GM04503 (cell line): ENCODE results near the gene CLIP3.
A peak's percentile ranks its signal among the peaks of the same experiment; 100 is the strongest.
"Not testable (repeated sequence)": the region's sequence is repeated elsewhere in the genome, so short reads cannot be mapped to it uniquely, and the experiment has no call there.

Experiments
- DNase-seq: peaks from one replicate; pipeline ENCODE4 v3.0.0-alpha.2; 2012; ENCODE audit warnings: low read depth

The CLIP3 gene

DNA sequence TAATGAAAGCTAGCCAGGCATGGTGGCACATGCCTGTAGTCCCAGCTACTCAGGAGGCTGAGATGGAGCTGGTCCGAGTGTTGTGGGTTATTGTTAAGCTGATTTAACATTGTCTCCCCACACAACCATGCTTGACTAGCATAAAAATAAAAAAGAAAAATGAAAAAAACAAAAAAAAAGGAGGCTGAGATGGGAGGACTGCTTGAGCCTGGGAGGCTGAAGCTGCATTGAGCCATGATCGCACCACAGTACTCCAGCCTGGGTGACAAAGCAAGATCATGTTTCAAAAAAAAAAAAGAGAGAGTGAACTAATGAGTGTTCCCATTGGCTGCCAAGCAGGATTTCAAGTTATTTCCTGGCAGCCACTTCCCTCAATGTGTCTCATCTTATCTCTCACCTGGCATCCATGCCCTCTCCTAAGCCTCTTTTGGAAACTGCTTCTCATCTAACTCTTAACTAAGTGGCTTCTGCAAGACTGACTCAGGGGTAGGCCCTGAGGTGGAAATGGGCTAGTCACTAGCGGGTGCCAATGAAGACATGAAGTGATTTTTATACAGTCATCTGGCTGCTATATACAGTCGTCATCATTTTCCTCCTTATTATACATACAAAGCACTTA, 16.5 kb upstream of the CLIP3 start:
- no peak for DNase-seq

- DNase-seq: no peak
Measured at GRCh38 chr19:36047835-36048234, 15.2 kb upstream of the CLIP3 start.

GRCh38 chr19:36046443-36047050, 13.9 kb upstream of the CLIP3 start:
- DNase-seq: no peak

GRCh38 chr19:36043952-36044351, 11.3 kb upstream of the CLIP3 start:
- DNase-seq: no peak

DNA sequence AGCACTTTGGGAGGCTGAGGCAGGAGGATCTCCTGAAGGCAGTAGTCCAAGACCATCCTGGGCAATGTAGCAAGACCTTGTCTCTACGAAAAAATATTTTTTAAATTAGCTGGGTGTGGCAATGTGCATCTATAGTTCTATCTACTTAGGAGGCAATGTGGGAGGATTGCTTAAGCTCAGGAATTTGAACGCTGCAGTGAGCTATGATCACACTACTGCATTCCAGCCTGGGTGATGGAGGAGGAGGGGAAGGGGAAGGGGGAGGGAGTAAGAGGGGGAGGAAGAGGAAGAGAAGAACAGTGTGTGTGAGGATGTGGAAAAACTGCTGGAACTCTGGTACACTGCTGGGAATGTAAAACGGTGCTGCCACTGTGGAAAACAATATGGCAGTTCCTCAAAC, 9.2 kb upstream of the CLIP3 start:
- peak; percentile 81 for DNase-seq

DNA sequence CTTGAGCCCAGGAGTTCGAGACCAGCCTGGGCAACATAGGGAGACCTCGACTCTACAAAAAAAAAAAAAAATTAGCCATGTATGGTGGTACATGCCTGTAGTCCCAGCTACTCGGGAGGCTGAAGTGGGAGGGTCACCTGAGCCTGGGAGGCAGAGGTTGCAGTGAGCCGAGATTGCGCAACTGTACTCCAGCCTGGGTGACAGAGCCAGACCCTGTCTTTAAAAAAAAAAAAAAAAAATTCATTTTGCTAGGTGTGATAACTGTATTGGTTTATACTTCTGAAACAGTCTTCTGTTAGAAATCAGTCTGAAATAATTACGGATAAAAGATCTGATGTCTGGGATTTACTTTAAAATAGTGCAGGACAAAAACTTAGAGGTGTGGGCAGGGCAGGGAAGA, 8.4 kb upstream of the CLIP3 start:
- DNase-seq: not testable (repeated sequence)

GRCh38 chr19:36040495-36040894, 7.8 kb upstream of the CLIP3 start:
- DNase-seq: no peak

DNA sequence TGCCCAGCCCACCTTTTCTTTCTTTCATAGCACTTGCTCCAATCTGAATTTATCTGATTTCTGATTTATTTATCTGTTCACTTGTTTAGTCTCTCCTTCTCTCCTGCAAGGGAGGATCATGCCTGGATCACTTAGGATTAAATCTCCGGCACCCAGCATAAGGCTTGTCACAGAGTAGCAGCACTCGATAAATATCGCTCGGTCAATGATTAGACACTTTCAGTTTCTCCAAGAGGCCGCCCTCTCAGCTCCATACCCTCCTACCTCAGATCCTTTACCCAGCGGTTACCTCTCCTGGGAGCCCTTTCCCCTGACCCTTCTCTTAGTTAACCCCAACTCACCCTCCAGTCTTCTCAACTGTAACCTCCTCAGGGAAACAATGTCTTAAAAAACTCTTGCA, 1.4 kb downstream of the CLIP3 start:
- no peak for DNase-seq

GRCh38 chr19:36030264-36031148, 2.2 kb downstream of the CLIP3 start:
- no peak for DNase-seq

GRCh38 chr19:36028313-36029041, 4.2 kb downstream of the CLIP3 start:
- no peak for DNase-seq

GRCh38 chr19:36027696-36028095, 5.0 kb downstream of the CLIP3 start:
- DNase-seq: no peak

GRCh38 chr19:36026091-36026876, 6.4 kb downstream of the CLIP3 start:
- no peak for DNase-seq

DNA sequence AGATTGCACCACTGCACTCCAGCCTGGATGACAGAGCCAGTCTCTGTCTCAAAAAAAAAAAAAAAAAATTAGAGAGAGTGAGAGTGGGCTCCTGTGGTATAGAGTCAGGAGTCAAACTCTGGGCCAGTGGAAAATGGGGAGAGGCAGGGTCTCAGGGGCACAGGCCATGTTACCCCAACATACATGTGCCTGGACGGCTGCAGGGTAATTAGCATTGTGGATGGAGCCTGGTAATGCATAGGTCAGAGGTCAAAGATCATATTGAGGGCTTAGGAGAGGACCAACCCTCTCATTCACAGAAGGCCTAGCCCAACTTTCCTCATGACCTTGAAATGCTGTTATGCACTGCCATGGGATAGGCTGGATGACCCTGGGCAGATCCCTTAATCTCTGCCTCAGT, 7.1 kb downstream of the CLIP3 start:
- no peak for DNase-seq

- DNase-seq: no peak
Measured at GRCh38 chr19:36023432-36023831, 9.2 kb downstream of the CLIP3 start.

GRCh38 chr19:36019061-36019670, 13.5 kb downstream of the CLIP3 start:
- DNase-seq: no peak

DNA sequence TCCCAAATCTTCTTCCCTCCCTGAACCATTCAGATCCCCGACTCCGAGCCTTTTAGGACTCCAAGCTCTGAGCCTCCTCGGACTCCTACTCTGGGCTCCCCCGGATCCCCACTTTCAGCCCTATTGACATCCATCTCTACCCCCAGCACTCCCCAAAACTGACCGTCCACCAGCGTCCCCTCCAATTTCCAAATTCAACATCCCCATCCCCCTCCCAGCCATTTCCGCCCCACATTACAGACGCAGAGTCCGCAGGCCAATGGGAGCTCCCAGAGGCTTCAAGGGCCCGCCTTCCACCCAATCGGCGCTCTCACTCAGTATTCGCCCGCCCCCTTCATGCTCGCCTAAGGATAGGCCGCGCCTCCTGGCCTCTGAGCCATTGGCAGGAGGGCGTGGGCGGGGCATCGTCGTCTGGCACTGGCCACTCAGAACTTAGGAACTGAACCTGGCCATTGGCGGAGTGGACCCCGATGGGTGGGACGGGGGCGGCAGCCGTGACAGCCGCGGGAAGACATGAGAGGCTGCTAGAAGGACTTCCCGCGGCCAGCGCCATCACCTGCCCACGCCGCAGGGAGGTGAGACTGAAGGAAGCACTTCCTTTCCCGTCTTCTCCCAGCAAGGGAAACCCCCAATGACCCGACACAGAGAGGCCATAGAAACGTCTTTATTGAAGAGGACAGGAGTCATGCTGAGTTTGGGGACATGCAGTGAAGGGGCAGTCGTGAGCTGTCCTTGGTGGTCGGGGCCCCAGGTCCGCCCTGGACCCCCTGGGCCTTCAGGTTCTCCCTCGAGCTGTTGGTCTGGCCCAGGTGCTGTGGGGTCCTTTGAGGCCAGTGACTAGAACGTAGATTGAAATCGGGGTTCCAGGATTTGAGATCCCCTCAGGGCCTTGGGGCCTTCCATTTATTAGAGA, 18.4 kb downstream of the CLIP3 start, which contains the start of gene ALKBH6:
ALKBH6 (minus strand) TSS at position 202 of the 913 bp plus-strand sequence. CDS start 816 bp downstream, outside the sequence.
- DNase-seq: peak; percentile 84

DNA sequence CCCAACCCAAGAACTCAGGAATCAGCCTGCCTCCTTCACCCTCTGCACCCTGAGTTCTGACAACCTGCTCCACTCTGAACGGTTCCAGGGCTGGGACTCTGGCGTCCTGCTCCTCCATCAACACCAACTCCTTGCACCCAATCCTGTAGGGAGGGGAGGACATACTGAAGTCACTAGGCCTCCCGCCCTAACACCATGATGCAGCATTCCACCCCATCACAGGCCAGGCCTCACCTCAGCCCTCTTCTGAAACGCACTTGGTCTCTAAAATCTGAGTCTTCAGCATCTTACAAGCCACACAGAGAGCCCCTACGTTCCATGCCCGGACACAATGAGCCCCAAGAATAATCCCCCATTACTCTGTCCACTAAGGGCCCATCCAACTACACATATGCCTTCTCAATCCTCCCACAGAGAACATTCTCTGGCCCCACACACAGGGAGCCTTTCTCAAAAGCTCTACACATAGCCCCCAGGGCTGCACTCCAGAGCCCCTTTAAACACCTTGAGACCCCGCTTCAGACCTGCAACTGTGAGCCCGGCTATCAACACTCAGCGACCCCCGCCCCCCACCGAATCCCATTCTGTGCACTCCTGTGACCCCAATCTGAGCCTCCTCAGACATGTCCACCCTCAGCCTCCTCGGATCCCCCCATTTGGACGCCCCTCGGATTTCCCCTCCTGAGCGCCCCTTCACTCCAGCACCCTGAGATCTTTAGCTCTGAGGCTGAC, 19.2 kb downstream of the CLIP3 start:
- DNase-seq: no peak

DNA sequence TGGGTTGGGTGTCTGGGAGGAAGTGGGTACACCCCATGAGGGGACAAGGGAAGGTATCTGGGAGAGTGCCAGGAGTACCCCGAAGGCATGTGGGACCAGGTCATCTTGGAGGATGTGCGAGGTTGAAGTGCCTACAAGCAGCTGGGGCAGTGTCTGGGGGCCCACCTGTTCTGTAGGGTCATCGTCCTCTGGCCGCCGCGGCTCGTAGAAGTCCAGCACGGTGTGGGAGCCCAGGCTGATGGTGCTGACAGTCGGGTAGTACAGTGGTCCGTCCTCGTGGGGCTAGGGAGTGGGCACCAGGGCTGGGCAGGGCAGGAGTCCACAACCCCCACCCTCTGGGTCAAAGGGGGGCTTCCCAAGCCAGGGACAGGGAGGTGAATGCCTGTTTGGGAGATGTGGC, 22.3 kb downstream of the CLIP3 start:
- no peak for DNase-seq

GRCh38 chr19:36009633-36010379, 22.9 kb downstream of the CLIP3 start:
- no peak for DNase-seq
